NCI-H2029 (cell line): ENCODE data around the gene HCN4.
"Not testable (repeated sequence)": the region's sequence is repeated elsewhere in the genome, so short reads cannot be mapped to it uniquely, and the experiment has no call there.

Source experiments
- DNase-seq: peaks from one replicate; lab custom pipeline; 2025; lab: John Stamatoyannopoulos, UW

Gene HCN4

GRCh38 chr15:73326157-73326556 lies 42.6 kb downstream of the HCN4 start:
- no peak for DNase-seq

- no peak for DNase-seq
These were observed 43.4 kb downstream of the HCN4 start for GRCh38 chr15:73325191-73325861.

DNA sequence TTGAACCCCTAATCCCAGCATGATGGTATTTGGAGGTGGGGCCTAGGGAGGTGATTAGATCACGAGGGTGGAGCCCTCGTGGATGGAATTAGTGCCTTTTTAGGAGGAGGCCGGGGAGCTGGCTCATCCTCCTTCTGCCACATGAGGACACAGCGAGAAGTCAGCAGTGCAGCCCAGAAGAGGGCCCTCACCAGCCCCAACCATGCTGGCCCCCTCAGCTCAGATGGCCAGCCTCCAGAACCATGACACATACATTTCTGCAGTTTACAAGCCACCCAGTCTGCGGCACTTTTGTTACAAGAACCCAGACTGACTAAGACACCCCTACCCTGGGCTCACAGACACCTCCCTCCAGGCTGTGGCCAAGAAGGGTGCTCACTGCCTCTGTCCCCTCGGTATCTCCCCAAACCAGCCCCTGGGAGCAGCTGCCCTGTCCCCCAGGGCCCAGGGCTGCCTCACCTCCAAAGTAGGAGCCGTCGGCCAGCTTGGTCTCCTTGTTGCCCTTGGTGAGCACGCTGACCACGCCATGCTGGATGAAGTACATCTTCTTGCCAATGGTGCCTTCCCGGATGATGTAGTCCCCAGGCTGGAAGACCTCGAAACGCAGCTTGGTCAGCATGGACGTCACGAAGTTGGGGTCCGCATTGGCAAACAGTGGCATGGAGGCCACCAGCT lies 44.1 kb downstream of the HCN4 start:
- no peak for DNase-seq

GRCh38 chr15:73323956-73324355 lies 44.8 kb downstream of the HCN4 start:
- no peak for DNase-seq

DNA sequence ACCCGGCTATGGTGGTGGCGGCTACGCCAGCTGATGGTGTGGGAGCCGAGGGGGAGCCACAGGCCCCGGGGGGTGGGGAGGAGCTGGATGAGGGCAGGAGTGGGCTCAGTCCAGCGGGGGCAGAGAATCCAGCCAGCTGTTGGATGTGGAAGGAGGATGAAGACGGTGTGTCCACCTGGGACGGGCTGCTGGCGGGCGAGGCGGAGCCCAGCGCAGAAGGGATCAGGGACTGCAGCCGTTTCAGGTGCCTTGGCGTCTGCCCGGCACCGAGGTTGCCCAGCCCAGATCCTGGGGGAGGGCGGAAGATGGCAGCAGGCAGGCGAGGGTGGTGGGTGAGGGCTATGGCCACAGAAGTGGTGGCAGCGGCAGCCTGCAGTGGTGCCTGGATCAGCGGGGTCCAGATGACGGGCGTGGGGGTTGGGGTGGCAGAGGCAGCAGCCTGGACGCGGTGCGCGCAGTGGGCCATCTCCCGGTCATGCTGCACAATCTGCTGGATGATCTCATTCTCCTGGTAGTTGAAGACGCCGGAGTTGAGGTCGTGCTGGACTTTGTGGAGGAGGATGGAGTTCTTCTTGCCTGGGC lies 45.3 kb downstream of the HCN4 start:
- DNase-seq = no peak

GRCh38 chr15:73322665-73323373 lies 45.9 kb downstream of the HCN4 start:
- DNase-seq = no peak

- no peak for DNase-seq
These were observed 47.0 kb downstream of the HCN4 start for GRCh38 chr15:73321496-73322450.

- DNase-seq = no peak
These were observed 48.1 kb downstream of the HCN4 start for GRCh38 chr15:73320619-73321180.

DNA sequence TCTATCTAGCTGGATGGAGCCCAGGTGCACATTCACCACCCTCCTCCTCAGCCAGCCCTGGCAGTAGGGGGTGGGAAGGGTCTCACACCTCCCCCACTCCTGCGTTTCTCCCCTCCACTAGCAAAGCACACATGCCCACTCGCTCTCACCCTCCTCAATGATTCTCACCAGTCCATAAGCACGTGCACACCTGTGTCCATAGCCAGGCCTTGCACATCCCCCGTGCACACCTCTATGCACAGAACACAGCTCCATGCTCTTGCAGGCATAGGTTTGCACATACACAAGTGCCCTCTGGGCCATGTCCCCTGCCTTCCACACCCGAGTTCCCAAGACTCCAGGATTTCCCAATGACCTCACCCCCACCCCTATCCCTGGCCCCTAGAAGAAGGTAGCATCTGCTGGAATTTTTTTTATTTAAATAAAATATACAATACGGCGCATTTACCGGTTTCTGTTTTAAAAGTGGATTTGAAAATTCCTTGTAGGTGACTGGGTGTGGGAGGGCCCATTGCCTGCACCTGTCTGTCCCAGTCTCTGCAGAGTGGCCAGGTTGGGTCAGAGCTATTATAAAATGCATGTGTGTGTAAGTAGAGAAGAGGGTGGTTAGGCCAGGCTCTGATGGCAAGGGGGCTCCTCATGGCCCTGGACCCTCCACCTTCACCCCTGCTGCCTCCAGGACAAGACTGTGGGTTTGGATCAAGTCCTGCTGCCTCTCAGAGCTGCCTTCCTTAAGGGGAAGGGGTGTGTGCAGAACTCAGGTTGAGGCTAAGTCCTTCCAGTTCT lies 49.1 kb downstream of the HCN4 start:
- DNase-seq = no peak

GRCh38 chr15:73318463-73319351 lies 50.1 kb downstream of the HCN4 start:
- DNase-seq = no peak

GRCh38 chr15:73317651-73318462 lies 50.9 kb downstream of the HCN4 start:
- no peak for DNase-seq

- no peak for DNase-seq
These were observed 54.9 kb downstream of the HCN4 start for GRCh38 chr15:73313861-73314260.

DNA sequence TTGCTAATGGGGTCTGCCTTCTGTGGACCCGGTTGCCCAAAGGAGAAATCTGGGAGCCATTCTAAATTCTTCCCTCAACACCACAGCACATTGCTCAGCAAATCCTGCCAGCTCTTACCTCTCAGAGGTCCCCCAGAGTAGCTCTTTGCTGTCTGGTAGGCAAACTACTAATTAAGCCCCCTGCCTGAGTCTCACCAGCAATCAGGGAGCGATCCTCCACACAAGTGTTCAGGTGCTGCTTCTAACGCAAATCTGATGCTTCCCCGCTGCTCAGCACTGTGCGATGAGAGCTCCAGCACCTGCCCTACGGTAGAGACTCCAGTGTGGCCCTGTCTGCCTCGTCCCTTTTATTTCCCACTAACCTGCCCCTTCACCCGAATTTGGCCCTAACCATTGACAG lies 60.5 kb downstream of the HCN4 start:
- no peak for DNase-seq

GRCh38 chr15:73305331-73306211 lies 63.2 kb downstream of the HCN4 start:
- DNase-seq = peak; percentile 39

- DNase-seq = no peak
These were observed 65.1 kb downstream of the HCN4 start for GRCh38 chr15:73303636-73304035.

- not testable (repeated sequence) for DNase-seq
These were observed 68.5 kb downstream of the HCN4 start for GRCh38 chr15:73300286-73300685.

DNA sequence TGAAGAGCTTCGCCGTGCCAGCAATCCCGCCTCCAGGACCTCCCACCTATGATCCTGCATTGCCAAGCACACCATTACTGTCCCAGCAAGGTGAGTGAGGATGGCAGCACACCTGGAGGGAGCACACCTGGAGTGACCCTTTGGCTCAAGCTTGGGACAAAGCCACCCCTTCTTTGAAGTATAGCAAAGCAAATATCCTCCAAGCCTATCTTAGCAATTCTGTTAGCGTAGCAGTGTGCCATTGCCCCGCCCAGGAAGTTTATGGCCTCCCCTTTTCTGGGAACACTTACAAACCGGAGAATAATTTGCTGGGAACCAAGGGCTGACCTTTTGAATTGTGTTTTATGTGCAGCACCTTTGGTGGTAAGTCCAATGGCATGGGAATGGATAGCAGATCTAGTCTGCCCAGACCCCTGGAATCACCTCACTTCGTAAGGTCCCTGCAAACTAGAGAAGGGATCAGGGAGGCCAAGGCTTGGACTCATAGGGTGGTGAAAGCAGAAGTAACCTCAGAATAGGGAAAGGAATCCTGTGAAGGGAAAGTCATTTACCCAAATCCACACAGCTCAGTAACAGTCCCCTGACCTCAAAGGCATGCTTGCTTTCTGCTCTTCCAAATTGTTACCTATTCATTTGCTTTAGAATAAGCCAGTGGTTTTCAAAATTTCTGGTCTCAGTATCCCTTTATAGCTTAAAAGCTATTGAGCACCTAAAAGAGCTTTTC lies 70.1 kb downstream of the HCN4 start:
- DNase-seq = no peak
